Midbrain (tissue), 1 donor: ENCODE results near the gene SUPT3H.
"Not testable (repeated sequence)": the region's sequence is repeated elsewhere in the genome, so short reads cannot be mapped to it uniquely, and the experiment has no call there.

Source experiments
- DNase-seq: peaks from one replicate; lab custom pipeline; 2025; lab: John Stamatoyannopoulos, UW

SUPT3H gene

GRCh38 chr6:45116714-45117410, 260.9 kb downstream of the SUPT3H start:
- DNase-seq = no peak

- no peak for DNase-seq
Observed at GRCh38 chr6:45115696-45116095, 262.0 kb downstream of the SUPT3H start.

- no peak for DNase-seq
Observed at GRCh38 chr6:45112711-45113110, 265.0 kb downstream of the SUPT3H start.

GRCh38 chr6:45109551-45109950, 268.2 kb downstream of the SUPT3H start:
- DNase-seq = no peak

- DNase-seq = no peak
Observed at GRCh38 chr6:45105170-45105820, 272.4 kb downstream of the SUPT3H start.

- DNase-seq = no peak
Observed at GRCh38 chr6:45104429-45104828, 273.3 kb downstream of the SUPT3H start.

GRCh38 chr6:45098256-45098655, 279.5 kb downstream of the SUPT3H start:
- no peak for DNase-seq

- no peak for DNase-seq
Observed at GRCh38 chr6:45094831-45095230, 282.9 kb downstream of the SUPT3H start.

- no peak for DNase-seq
Observed at GRCh38 chr6:45092135-45092534, 285.6 kb downstream of the SUPT3H start.

- DNase-seq = no peak
Observed at GRCh38 chr6:45086360-45087084, 291.2 kb downstream of the SUPT3H start.

GRCh38 chr6:45084257-45084656, 293.5 kb downstream of the SUPT3H start:
- no peak for DNase-seq

- DNase-seq = no peak
Observed at GRCh38 chr6:45082091-45082490, 295.6 kb downstream of the SUPT3H start.

- no peak for DNase-seq
Observed at GRCh38 chr6:45081634-45082033, 296.1 kb downstream of the SUPT3H start.

- no peak for DNase-seq
Observed at GRCh38 chr6:45078432-45078831, 299.3 kb downstream of the SUPT3H start.

GRCh38 chr6:45076217-45076930, 301.4 kb downstream of the SUPT3H start:
- DNase-seq = no peak

- no peak for DNase-seq
Observed at GRCh38 chr6:45075246-45075645, 302.5 kb downstream of the SUPT3H start.

GRCh38 chr6:45074439-45074838, 303.3 kb downstream of the SUPT3H start:
- no peak for DNase-seq

GRCh38 chr6:45073771-45074170, 304.0 kb downstream of the SUPT3H start:
- DNase-seq = no peak

- no peak for DNase-seq
Observed at GRCh38 chr6:45072673-45073072, 305.1 kb downstream of the SUPT3H start.

- DNase-seq = no peak
Observed at GRCh38 chr6:45072016-45072415, 305.7 kb downstream of the SUPT3H start.

- no peak for DNase-seq
Observed at GRCh38 chr6:45069091-45069490, 308.6 kb downstream of the SUPT3H start.

- not testable (repeated sequence) for DNase-seq
Observed at GRCh38 chr6:45067446-45067845, 310.3 kb downstream of the SUPT3H start.
